Loucy (cell line): Measurements from ENCODE around the gene FHIT.

Experiments used
- H2AFZ ChIP-seq: fragments of 200-600 bp; sonication (generic); 2 replicates; pipeline ENCODE4 v1.6.0; 2016; ENCODE audit warnings: antibody characterized with exemption, mild to moderate bottlenecking, low read length, moderate library complexity
- H3F3A ChIP-seq: fragments of 200-600 bp; 2 replicates; pipeline ENCODE4 v1.6.0; 2016; ENCODE audit warnings: antibody characterized with exemption, low read depth, mild to moderate bottlenecking
- H3K27me3 ChIP-seq: fragments of 200-600 bp; sonication (generic); 2 replicates; pipeline ENCODE4 v1.6.1; 2014; ENCODE audit warnings: low read length, mild to moderate bottlenecking; ENCODE audit not compliant: insufficient read depth, poor library complexity, severe bottlenecking
- H3K36me3 ChIP-seq: fragments of 200-600 bp; sonication (generic); 2 replicates; pipeline ENCODE4 v1.6.1; 2016; ENCODE audit warnings: low read length; ENCODE audit not compliant: insufficient read depth
- H3K4me1 ChIP-seq: fragments of 200-600 bp; sonication (generic); 2 replicates; pipeline ENCODE4 v1.5.1; 2014; ENCODE audit warnings: low read length, mild to moderate bottlenecking; ENCODE audit not compliant: insufficient read depth, poor library complexity, severe bottlenecking
- H3K4me2 ChIP-seq: fragments of 200-600 bp; sonication (generic); 2 replicates; pipeline ENCODE4 v1.6.0; 2014; ENCODE audit warnings: antibody characterized with exemption, low read length, low read depth, mild to moderate bottlenecking; ENCODE audit not compliant: poor library complexity, severe bottlenecking
- H3K4me3 ChIP-seq: fragments of 200-600 bp; sonication (generic); 2 replicates; pipeline ENCODE4 v1.5.1; 2014; ENCODE audit warnings: low read length, mild to moderate bottlenecking, mixed read lengths; ENCODE audit not compliant: poor library complexity, severe bottlenecking
- H3K79me2 ChIP-seq: fragments of 200-600 bp; sonication (generic); 2 replicates; pipeline ENCODE4 v1.6.1; 2014; ENCODE audit warnings: low read length; ENCODE audit not compliant: insufficient read depth
- H3K9ac ChIP-seq: fragments of 200-600 bp; sonication (generic); 2 replicates; pipeline ENCODE4 v1.6.0; 2014; ENCODE audit warnings: mild to moderate bottlenecking, low read depth, low read length, moderate library complexity; ENCODE audit not compliant: poor library complexity, severe bottlenecking
- H3K9me2 ChIP-seq: fragments of 200-600 bp; sonication (generic); replicated peaks from 2 replicates; pipeline ENCODE4 v1.6.1; 2016; ENCODE audit warnings: low read depth, low read length, mixed read lengths
- H3K9me3 ChIP-seq: fragments of 200-600 bp; sonication (generic); 2 replicates; pipeline ENCODE4 v1.6.1; 2014; ENCODE audit warnings: mild to moderate bottlenecking, antibody characterized with exemption, low read length, low read depth; ENCODE audit not compliant: insufficient read depth
- H4K20me1 ChIP-seq: fragments of 200-600 bp; sonication (generic); 2 replicates; pipeline ENCODE4 v1.6.0; 2014; ENCODE audit warnings: antibody characterized with exemption, low read length, mild to moderate bottlenecking; ENCODE audit not compliant: insufficient read depth, poor library complexity, severe bottlenecking
- EZH2phosphoT487 ChIP-seq: fragments of 200-600 bp; IDR thresholded peaks from 2 replicates; pipeline ENCODE4 v1.6.1; 2018; ENCODE audit warnings: antibody characterized with exemption, mild to moderate bottlenecking, moderate library complexity, borderline replicate concordance
- TF ChIP-seq, protein P1 (sequence below): fragments of 200-600 bp; sonication (generic); conservative IDR thresholded peaks from 2 replicates; pipeline ENCODE4 v1.5.1; 2014; ENCODE audit warnings: mild to moderate bottlenecking, antibody characterized with exemption, low read length

The FHIT gene

DNA sequence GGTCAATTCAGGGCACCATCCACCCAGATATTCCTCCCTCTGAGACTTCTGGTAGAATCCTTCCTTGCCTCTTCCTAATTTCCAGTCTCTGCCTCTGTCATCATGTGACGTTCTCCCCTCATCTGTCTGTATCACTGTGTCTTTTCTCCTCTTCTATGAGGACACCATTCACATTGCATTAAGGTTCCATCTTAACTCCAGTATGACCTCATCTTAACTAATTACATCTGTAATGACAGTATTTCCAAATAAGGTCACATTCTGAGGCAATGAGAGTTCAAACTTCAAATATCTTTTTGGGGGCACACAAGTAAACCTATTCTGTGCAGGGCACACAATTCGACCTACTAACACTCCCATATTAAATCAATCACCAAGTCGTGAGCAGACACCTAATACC lies 169.7 kb downstream of the FHIT start:
- TF ChIP-seq EZH2phosphoT487, result no peak
- TF ChIP-seq, protein P1, sequence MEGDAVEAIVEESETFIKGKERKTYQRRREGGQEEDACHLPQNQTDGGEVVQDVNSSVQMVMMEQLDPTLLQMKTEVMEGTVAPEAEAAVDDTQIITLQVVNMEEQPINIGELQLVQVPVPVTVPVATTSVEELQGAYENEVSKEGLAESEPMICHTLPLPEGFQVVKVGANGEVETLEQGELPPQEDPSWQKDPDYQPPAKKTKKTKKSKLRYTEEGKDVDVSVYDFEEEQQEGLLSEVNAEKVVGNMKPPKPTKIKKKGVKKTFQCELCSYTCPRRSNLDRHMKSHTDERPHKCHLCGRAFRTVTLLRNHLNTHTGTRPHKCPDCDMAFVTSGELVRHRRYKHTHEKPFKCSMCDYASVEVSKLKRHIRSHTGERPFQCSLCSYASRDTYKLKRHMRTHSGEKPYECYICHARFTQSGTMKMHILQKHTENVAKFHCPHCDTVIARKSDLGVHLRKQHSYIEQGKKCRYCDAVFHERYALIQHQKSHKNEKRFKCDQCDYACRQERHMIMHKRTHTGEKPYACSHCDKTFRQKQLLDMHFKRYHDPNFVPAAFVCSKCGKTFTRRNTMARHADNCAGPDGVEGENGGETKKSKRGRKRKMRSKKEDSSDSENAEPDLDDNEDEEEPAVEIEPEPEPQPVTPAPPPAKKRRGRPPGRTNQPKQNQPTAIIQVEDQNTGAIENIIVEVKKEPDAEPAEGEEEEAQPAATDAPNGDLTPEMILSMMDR, result no peak
- Histone ChIP-seq H3F3A (no peaks in the 10 kb centered on the region), H3K4me2 (no peak overlapping the region), H3K4me1 (no peaks in the 10 kb centered on the region), H3K9ac (no peak overlapping the region), H3K36me3 (no peaks in the 10 kb centered on the region), H3K27me3 (no peaks in the 10 kb centered on the region), H4K20me1 (no peaks in the 10 kb centered on the region), H3K4me3 (no peak overlapping the region), H3K9me3 (no peaks in the 10 kb centered on the region), H3K79me2 (no peaks in the 10 kb centered on the region), H3K9me2 (no peaks in the 10 kb centered on the region), H2AFZ (no peak overlapping the region)

DNA sequence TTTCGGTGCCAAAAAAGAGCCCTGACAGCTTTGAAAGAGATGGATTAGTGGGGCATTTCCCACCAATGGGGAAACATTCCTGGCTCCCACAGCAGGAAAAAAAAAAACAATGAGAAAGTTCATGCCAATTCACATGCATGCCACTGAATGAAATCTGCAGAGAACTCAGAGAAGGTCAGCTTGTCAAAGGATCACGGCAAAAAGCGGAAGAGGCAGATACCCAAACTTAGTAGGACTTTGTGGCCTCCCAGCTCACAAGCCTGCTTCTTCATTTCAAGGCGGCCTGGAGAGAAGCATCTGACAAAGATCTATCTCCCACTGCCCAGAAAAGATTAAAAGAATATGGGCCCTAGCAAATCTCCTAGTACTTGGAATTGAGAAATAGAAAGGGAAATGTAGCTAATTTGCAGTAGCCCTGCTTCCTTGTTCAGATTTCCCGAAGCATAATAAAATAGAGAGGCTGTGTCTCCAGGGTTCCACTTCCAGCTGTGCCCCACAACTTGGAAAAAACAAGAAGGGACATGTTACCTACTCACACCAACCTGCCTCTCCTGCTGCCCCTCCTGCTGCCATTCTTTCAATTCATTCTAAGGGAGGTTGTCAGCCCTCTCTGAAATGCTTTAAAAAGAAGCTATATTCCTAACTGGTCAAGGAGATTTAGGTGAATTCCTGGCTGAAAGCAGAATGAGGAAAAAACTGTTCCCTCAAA lies 170.4 kb downstream of the FHIT start:
- Histone ChIP-seq H3K9me2 (no peaks in the 10 kb centered on the region), H3K27me3 (no peaks in the 10 kb centered on the region), H3K4me2 (no peak overlapping the region), H3K4me1 (no peaks in the 10 kb centered on the region), H3K4me3 (no peak overlapping the region), H4K20me1 (no peaks in the 10 kb centered on the region), H3F3A (no peaks in the 10 kb centered on the region), H3K9ac (no peak overlapping the region), H2AFZ (no peak overlapping the region), H3K9me3 (no peaks in the 10 kb centered on the region), H3K36me3 (no peaks in the 10 kb centered on the region), H3K79me2 (no peaks in the 10 kb centered on the region)
- TF ChIP-seq, protein P1, result no peak
- TF ChIP-seq EZH2phosphoT487, result no peak

DNA sequence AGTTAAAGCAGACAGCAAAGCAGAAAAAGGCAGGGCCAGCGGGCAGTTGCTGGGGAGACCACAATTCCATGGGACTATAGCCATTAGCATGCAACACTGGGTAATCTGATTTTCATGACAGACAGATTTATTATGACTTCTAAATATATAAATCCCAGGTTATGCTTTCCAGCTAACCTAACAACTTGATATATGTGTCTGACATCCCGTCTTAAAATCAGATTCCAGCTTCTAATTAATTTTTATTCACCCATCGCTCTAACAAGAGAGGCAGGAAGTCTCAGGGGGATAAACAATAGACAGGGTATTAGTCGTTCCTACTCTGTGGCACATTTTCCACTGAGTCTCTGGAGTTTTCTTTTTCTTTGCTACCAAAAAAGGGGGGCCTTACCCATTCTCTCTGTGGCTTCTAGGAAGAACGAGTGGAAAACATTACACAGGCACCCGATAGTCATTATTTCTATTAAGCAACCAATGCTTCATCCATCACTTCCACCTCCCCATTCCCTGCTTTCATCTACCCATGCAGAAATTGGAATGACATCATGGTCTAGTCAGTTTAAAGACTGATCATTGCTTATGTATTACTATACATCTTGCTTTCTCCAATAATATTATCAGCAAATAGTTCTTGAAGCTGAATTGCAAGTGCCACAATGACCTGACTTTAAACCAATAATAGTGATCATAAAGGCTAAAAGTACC lies 173.1 kb downstream of the FHIT start:
- TF ChIP-seq, protein P1, result no peak
- TF ChIP-seq EZH2phosphoT487, result no peak
- Histone ChIP-seq H3K4me3 (no peak overlapping the region), H3K4me1 (no peaks in the 10 kb centered on the region), H3K4me2 (no peak overlapping the region), H3K27me3 (no peaks in the 10 kb centered on the region), H3K9me3 (no peaks in the 10 kb centered on the region), H3F3A (no peaks in the 10 kb centered on the region), H3K36me3 (no peaks in the 10 kb centered on the region), H4K20me1 (no peaks in the 10 kb centered on the region), H3K9me2 (no peaks in the 10 kb centered on the region), H3K79me2 (no peaks in the 10 kb centered on the region), H3K9ac (no peak overlapping the region), H2AFZ (no peak overlapping the region)
